ENCODE data around the gene PDE8A. TPM values are rescaled to one million over a fixed set of nuclear protein-coding genes. Genes with fewer than 3 reads are reported as not detected.

The PDE8A gene
- total RNA-seq, 1 donor: 36.9 TPM

DNA sequence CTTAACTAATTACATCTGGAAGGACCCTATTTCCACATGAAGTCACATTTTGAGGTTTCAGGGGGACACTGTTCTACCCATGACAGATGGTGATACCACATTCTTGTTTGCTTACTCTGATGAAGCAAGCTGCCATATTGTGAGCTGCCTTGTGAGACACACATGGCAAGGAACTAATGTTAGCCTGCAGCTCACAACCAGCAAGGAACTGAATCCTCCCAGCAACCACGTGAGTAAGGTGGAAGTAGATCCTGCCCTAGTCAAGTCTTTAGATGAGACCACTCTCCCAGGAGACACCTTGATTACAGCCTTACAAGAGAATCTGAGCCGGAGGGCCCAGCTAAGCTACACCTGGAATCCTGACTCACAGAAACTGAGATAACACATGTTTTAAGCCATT, 160.1 kb downstream of the PDE8A start:
- no peak overlapping the region for H3K4me3 ChIP-seq (ENCODE audit: low read length)
- no peaks in the 10 kb centered on the region for H3K27me3 ChIP-seq (ENCODE audit: insufficient read depth, low read length)
- no peaks in the 10 kb centered on the region for H3K4me1 ChIP-seq (ENCODE audit: insufficient read depth, low read length)
- H3K9me3 ChIP-seq (ENCODE audit: low read depth, low read length): no peaks in the 10 kb centered on the region

DNA sequence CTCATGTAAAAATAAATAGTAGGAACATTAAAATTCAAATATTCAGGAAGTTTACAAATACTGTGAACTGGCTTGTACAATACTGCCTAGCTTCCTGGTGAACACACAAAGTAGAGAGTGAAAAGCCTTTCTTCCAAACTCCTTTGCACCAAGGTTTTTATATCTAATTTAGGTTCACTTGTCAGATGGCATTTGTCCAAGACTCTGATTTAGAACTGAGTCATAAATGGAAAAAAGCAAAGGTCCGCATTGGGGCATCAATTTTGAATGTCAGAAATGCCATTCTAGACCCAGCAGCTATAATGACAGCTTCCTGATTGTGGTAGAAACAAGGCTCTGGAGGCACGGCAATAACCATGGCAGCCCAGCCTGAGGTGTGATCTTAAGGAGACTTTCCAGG, 160.7 kb downstream of the PDE8A start:
- Histone ChIP-seq H3K9me3 (ENCODE audit: low read depth, low read length) (no peaks in the 10 kb centered on the region), H3K4me3 (ENCODE audit: low read length) (no peak overlapping the region), H3K4me1 (ENCODE audit: insufficient read depth, low read length) (no peaks in the 10 kb centered on the region), H3K27me3 (ENCODE audit: insufficient read depth, low read length) (no peaks in the 10 kb centered on the region)

DNA sequence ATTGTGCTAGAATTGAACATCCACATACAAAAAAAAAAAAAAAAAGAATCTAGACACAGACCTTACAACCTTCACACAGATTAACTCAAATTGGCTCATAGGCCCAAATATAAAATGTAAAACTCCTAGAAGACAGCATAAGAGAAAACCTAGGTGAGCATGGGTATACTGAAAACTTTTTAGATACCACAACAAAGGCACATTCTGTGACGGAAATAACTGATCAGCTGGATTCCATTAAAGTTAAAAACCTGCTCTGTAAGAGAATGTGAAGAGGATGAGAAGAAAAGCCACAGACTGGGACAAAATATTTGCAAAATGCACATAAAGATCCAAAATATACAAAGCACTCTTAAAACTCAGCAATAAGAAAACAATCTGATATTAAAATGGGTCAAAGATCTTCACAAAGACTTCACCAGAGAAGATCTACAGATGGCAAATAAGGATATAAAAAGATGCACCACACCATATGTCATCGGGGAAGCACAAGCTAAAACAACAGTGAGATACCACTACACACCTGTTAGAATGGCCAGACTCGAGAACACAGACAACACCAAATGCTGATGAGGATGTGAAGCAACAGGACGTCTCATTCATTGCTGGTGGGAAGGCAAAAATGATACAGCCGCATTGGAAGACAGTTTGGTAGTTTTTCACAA, 167.9 kb downstream of the PDE8A start:
- no peak overlapping the region for H3K4me3 ChIP-seq (ENCODE audit: low read length)
- H3K4me1 ChIP-seq (ENCODE audit: insufficient read depth, low read length): no peaks in the 10 kb centered on the region
- H3K27me3 ChIP-seq (ENCODE audit: insufficient read depth, low read length): no peaks in the 10 kb centered on the region
- no peaks in the 10 kb centered on the region for H3K9me3 ChIP-seq (ENCODE audit: low read depth, low read length)

DNA sequence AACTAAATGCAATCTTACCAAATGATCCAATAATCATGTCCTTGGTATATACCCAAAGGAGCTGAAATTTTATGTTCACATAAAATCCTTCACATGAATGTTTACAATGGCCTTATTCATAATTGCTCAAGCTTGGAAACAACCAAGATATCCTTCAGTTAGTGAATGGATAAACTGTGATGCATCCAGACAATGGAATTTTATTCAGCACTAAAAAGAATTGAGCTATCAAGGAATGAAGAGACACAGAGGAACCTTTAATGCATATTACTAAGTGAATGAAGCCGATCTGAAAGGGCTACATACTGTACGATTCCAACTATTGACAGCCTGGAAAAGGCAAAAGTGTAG, 168.4 kb downstream of the PDE8A start:
- Histone ChIP-seq H3K4me3 (ENCODE audit: low read length) (no peak overlapping the region), H3K27me3 (ENCODE audit: insufficient read depth, low read length) (no peaks in the 10 kb centered on the region), H3K4me1 (ENCODE audit: insufficient read depth, low read length) (no peaks in the 10 kb centered on the region), H3K9me3 (ENCODE audit: low read depth, low read length) (no peaks in the 10 kb centered on the region)

DNA sequence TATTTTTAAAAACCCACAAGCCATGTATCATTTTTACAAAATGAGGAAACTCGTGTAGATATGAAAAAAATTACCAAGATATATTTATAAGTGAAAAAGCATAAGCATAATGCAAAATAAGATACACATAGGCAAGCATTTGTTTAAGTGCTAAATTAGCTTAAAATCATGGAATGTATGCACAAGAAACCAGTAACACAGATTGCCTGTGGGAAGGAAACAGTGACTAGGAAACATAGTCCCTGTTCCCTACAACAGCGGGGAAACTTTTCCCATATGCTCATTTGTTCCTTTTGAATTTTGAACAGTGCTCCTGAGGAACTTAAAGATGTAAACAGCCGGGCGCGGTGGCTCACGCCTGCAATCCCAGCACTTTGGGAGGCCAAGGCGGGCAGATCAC, 169.5 kb downstream of the PDE8A start:
- Histone ChIP-seq H3K27me3 (ENCODE audit: insufficient read depth, low read length) (no peaks in the 10 kb centered on the region), H3K9me3 (ENCODE audit: low read depth, low read length) (no peaks in the 10 kb centered on the region), H3K4me1 (ENCODE audit: insufficient read depth, low read length) (no peaks in the 10 kb centered on the region), H3K4me3 (ENCODE audit: low read length) (no peak overlapping the region)

DNA sequence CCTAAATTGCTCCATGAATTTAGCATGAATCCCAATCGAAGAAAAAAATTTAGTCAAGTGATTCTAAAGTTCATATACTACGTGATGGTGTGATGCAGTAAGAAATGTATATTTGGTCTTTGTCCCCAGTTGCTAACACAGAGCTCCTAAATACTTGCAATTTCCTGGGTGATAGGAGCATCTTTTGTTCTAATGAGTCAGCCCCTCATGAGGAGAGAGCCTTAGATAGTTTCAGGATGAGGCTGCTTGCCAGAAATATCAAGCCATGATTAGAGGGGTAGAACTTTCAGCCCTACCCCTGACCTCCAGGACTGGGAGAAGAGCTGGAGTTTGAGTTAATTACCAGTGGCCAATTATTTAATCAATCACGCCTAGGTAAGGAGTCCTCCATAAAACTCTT, 170.2 kb downstream of the PDE8A start:
- Histone ChIP-seq H3K4me3 (ENCODE audit: low read length) (no peak overlapping the region), H3K9me3 (ENCODE audit: low read depth, low read length) (no peaks in the 10 kb centered on the region), H3K27me3 (ENCODE audit: insufficient read depth, low read length) (no peaks in the 10 kb centered on the region), H3K4me1 (ENCODE audit: insufficient read depth, low read length) (no peaks in the 10 kb centered on the region)

DNA sequence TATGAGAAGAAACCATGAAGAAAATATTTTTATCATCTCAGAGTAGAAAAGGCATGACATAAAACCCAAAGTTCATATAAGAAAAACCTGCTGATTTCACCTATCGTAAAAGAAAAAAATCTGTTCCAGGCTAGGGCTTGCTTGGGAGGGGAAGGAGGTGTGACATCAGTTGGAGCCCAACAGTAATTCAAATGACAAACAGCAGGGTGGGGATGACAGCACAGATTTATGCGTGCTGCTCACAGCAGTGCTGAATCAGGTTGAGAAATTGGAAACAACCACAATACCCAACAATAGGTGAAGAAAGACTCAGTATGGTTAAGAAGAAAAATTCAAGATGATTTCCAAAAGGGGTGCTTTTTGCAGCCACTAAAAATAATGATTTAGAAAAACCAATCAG, 172.4 kb downstream of the PDE8A start:
- Histone ChIP-seq H3K9me3 (ENCODE audit: low read depth, low read length) (no peaks in the 10 kb centered on the region), H3K4me1 (ENCODE audit: insufficient read depth, low read length) (no peaks in the 10 kb centered on the region), H3K27me3 (ENCODE audit: insufficient read depth, low read length) (no peaks in the 10 kb centered on the region), H3K4me3 (ENCODE audit: low read length) (no peak overlapping the region)

DNA sequence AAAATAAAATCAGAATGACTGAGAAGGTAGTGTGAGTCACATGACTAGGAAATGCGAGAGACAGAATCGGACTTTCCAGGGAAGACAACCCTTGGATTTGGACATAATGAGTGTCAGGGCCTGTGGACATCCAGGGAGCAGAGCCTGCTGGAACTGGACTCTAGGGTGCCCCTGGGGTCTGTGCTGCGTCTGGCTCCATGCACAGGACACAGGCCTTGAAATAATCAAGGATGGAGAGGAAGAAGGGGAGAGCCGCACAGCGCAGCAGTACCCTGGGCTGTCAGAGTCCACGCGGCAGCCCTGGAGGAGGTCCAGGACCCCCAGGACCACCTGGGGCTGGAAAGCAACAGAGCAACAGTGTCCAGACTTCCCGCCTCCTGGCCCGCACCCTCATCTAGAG, 173.7 kb downstream of the PDE8A start:
- Histone ChIP-seq H3K27me3 (ENCODE audit: insufficient read depth, low read length) (no peaks in the 10 kb centered on the region), H3K4me1 (ENCODE audit: insufficient read depth, low read length) (no peaks in the 10 kb centered on the region), H3K9me3 (ENCODE audit: low read depth, low read length) (no peaks in the 10 kb centered on the region), H3K4me3 (ENCODE audit: low read length) (no peak overlapping the region)

DNA sequence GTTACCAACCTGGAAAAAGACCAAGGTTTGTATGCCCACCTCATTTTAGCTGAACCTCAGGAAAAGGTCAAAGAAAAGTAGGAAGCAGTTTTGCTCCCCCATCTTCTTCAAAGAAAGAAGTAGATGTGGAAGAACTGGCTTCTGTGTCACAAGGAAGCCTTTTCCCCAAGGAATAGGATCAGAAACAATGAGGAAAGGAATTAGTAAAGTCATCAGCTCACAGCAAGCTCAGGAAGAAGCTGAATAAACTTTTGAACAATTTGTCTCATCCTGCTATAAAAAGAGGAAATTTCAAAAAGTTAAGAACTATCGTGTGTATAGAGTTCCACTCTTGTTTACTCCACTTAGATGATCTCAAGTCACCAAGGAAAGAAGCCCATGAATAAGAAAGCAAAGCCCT, 174.2 kb downstream of the PDE8A start:
- H3K27me3 ChIP-seq (ENCODE audit: insufficient read depth, low read length): no peaks in the 10 kb centered on the region
- no peaks in the 10 kb centered on the region for H3K9me3 ChIP-seq (ENCODE audit: low read depth, low read length)
- H3K4me3 ChIP-seq (ENCODE audit: low read length): no peak overlapping the region
- H3K4me1 ChIP-seq (ENCODE audit: insufficient read depth, low read length): no peaks in the 10 kb centered on the region

DNA sequence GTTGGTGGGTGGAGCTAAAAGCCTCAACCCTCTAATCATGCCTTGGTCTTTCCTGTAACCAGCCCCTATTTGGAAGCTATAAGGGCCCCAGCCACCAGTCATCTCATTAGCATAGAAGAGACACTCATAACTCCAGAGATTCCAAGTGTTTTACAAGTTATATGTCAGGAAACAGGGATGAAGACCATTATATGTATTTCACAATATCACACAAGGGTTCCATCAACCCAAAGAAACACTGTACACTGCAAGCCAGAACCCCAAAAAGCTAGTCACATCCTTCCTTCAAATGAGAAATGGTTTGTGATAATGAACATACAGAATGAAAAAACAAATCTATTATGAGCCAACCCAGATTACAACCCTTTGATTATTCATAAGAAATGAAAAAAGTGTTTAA, 175.7 kb downstream of the PDE8A start:
- Histone ChIP-seq H3K4me3 (ENCODE audit: low read length) (no peak overlapping the region), H3K9me3 (ENCODE audit: low read depth, low read length) (no peaks in the 10 kb centered on the region), H3K4me1 (ENCODE audit: insufficient read depth, low read length) (no peaks in the 10 kb centered on the region), H3K27me3 (ENCODE audit: insufficient read depth, low read length) (no peaks in the 10 kb centered on the region)

DNA sequence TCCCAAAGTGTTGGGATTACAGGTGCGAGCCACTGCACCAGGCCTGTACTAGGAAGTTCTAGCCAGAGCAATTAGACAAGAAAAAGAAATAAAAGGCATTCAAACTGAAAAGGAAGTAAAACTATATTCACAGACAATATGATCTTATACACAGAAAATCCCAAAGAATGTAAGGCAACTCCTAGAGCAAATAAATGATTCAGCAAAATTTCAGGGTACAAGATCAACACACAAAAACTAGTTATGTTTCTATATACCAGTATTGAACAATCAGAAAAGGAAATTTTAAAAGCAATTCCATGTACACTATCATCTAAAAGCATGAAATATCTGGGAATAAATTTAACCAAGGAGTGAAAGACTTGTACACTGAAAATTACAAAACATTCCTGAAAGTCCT, 180.6 kb downstream of the PDE8A start:
- Histone ChIP-seq H3K4me3 (ENCODE audit: low read length) (no peak overlapping the region), H3K27me3 (ENCODE audit: insufficient read depth, low read length) (no peaks in the 10 kb centered on the region)

DNA sequence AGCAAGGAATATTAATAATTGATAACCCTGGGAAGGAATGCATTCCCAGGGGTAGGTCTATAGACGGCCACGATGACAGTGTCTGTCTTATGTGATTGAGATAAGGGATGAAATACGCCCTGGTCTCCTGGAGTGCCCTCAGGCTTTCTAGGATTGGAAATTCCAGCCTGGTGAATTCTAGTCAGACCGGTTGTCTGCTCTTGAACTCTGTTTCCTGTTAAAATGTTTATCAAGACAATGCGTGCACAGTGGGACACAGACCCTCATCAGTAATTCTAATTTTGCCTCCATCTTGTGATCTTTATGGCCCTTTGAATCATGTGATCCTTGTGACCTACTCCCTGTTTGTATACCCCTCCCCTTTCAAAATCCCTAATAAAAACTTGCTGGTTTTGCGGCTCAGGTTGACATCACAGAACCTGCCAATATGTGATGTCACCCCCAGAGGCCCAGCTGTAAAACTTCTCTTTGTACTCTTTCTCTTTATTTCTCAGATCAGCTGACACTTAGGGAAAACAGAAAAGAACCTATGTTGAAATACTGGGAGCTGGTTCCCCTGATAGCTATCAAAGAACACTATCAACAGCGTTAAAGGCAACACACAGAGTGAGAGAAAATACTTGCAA, 183.3 kb downstream of the PDE8A start:
- Histone ChIP-seq H3K9me3 (ENCODE audit: low read depth, low read length) (no peaks in the 10 kb centered on the region), H3K27me3 (ENCODE audit: insufficient read depth, low read length) (peaks cover 6% of the 10 kb centered on the region), H3K4me3 (ENCODE audit: low read length) (no peak overlapping the region), H3K4me1 (ENCODE audit: insufficient read depth, low read length) (no peaks in the 10 kb centered on the region)

More for the DNA sequence above, 180.6 kb downstream of the PDE8A start:
- no peaks in the 10 kb centered on the region for H3K4me1 ChIP-seq (ENCODE audit: insufficient read depth, low read length)
- no peaks in the 10 kb centered on the region for H3K9me3 ChIP-seq (ENCODE audit: low read depth, low read length)

DNA sequence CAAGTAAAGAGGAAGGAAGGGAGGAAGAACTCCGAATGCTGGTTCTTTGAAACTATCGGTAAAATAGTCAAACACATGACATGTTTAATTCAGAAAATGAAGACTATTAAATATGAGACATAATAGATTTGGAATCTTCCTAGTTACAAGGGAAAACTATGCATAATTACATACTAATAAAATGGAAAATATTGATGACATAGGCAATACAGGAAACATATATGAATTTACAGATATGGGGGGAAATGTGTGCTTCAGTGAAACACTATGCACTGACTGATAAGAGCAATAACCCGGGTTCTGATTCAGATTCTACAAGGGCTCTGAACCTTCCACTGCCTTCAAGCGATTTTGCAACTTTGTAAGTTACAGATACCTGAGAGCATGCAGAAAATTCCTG, 185.9 kb downstream of the PDE8A start:
- no peaks in the 10 kb centered on the region for H3K4me1 ChIP-seq (ENCODE audit: insufficient read depth, low read length)
- peaks cover 11% of the 10 kb centered on the region for H3K27me3 ChIP-seq (ENCODE audit: insufficient read depth, low read length)
- H3K9me3 ChIP-seq (ENCODE audit: low read depth, low read length): no peaks in the 10 kb centered on the region
- no peak overlapping the region for H3K4me3 ChIP-seq (ENCODE audit: low read length)

DNA sequence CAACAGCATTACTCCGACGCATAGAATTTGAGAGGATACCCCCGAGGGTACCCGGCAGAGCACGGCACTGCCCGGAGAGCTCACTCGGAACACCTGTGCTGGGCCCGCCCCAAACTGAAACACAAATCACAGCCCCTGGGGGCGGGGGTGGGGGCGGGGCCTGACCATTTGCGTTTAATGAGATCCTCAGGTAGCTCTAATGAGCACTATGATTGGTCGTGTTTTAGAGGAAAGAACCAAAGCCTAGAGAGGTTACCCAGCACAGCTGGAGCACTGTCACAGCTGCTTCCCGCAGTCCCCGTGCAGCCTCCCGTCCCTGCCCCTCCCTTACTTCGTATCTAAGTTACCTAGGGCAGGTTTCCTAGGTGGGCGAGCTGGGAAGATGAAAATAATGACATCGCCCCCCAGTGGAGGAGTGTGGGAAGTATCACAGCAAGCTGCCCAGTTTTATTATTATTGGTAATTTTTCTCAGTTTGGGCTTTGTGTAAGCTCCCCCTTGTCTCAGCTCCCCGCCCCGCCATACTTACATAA, 187.1 kb downstream of the PDE8A start:
- Histone ChIP-seq H3K4me1 (ENCODE audit: insufficient read depth, low read length) (no peaks in the 10 kb centered on the region), H3K27me3 (ENCODE audit: insufficient read depth, low read length) (peaks cover 11% of the 10 kb centered on the region), H3K4me3 (ENCODE audit: low read length) (no peak overlapping the region), H3K9me3 (ENCODE audit: low read depth, low read length) (no peaks in the 10 kb centered on the region)

DNA sequence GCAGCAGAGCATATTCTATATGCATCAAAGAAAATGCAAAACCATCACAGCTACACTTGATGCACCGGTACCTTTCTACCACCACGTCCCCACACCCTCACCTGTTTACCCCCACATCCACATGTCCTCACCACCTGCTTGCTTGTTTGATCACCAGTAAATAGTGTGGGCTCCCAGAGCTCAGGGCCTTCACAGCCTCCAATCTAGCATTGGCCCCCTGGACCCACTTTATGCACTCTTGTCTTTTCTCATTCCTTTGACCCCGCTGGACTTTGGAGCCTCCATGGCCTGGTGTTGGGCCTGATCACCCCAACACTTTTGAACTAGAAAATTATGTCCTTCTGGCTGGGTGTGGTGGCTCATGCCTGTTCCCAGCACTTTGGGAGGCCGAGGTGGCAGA, 190.1 kb downstream of the PDE8A start:
- Histone ChIP-seq H3K27me3 (ENCODE audit: insufficient read depth, low read length) (peaks cover 11% of the 10 kb centered on the region), H3K4me1 (ENCODE audit: insufficient read depth, low read length) (no peaks in the 10 kb centered on the region), H3K9me3 (ENCODE audit: low read depth, low read length) (no peaks in the 10 kb centered on the region), H3K4me3 (ENCODE audit: low read length) (no peak overlapping the region)

DNA sequence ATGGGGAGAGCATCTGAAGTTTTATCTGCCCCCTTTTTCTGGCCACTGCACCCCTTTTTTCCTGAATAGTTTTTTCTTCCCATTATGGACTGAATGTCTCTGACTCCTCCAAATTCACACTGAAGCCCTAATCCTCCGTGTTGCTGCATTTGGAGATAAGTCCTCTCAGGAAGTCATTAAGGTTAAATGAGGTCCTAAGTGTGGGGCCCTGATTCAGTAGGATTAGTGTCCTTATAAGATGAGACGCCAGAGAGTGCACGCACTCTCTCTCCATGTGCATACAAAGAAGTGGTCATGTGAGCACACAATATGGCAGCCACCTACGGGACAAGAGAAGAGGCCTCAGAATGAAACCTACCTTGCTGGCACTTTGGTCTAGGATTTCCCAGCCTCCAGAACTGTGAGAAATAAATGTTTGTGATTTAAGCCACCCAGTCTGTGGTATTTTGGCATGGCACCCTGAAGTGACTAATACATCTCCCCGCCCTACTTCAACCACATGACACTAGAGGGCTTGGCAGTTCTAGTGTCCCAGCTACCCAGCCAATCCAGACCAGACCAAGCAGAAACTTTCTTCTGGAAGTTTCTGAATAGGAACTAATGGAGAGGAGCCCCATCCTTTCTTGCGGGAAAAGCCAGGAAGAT, 191.3 kb downstream of the PDE8A start:
- H3K9me3 ChIP-seq (ENCODE audit: low read depth, low read length): no peaks in the 10 kb centered on the region
- H3K27me3 ChIP-seq (ENCODE audit: insufficient read depth, low read length): peaks cover 11% of the 10 kb centered on the region
- no peak overlapping the region for H3K4me3 ChIP-seq (ENCODE audit: low read length)
- no peaks in the 10 kb centered on the region for H3K4me1 ChIP-seq (ENCODE audit: insufficient read depth, low read length)

Measured in mononuclear cell (primary cell).